ENCODE measurements around the gene EDEM3.

GRCh38 chr1:184685116-184685515 lies 69.5 kb downstream of the EDEM3 start:
- TF ChIP-seq CTCF (conservative IDR thresholded peaks at IDR 0.05; ENCODE audit: low read length), result no peak
- TF ChIP-seq EZH2phosphoT487 (IDR thresholded peaks at IDR 0.05; ENCODE audit: borderline replicate concordance), result no peak

Measured in Loucy (cell line).